Skeletal muscle cell (primary cell): ENCODE results near the gene CCNK.

Source experiments
- DNase-seq: peaks from one replicate; pipeline ENCODE4 v3.0.0-alpha.2; 2010; ENCODE audit warnings: low read depth
- H3K4me3 ChIP-seq: 2 replicates; pipeline ENCODE4 v1.5.1; 2011; ENCODE audit warnings: low read depth, mild to moderate bottlenecking, control low read depth, low read length, moderate library complexity

CCNK gene

DNA sequence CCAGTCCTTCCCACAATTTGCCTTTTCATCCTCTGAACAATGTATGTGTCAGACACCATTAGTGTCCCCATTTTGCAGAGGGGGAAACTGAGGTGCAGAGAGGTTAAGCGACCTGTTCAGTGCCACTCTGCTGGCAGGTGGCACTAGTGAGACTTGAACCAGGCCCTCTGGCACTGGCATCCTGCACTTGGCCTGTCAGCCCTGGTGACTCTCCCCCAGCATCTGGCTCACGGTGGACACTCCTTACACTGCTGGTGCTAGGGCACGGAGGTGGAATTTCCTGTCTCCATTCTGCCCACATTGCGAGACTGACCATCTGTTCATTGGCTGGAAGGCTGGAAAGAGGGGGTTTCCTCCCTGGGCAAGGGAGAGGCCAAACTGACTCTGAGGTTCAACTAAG lies 48.7 kb downstream of the CCNK start:
- no peak for DNase-seq
- no peak overlapping the region for H3K4me3 ChIP-seq

DNA sequence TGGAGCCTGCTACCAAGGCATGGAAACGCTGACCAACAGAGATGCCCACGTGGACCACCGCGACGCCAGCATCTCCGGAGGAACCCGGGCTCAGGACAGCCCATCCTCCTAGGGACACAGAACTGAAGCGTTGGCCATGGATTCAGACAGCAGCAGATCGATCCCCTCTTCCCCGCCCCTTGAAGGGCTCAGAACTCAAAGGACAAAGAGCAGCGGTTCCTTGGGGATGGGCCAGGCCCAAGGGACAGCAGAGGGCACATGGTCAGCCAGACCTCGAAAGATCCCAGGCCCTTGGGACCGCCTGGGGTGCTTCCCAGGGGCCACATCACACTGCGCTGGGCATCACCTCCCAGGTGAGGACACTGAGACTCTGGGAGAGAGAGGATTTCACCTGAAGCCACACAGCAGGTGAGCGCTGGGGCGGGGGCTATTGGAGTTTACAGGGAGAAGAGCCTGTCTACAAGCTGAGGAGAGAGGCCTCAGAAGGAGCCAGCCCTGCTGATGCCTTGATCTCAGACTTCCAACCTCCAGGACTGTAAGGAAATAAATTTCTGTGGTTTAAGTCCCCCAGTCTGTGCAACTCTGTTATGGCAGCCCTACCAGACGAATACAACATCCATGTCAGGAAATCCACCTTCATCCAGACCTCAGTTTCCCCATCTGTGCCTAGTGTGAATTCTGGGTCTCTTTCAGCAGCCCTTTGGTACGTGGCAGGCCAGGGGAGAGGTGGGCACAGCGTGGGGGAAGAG lies 49.4 kb downstream of the CCNK start:
- no peak overlapping the region for H3K4me3 ChIP-seq
- no peak for DNase-seq

DNA sequence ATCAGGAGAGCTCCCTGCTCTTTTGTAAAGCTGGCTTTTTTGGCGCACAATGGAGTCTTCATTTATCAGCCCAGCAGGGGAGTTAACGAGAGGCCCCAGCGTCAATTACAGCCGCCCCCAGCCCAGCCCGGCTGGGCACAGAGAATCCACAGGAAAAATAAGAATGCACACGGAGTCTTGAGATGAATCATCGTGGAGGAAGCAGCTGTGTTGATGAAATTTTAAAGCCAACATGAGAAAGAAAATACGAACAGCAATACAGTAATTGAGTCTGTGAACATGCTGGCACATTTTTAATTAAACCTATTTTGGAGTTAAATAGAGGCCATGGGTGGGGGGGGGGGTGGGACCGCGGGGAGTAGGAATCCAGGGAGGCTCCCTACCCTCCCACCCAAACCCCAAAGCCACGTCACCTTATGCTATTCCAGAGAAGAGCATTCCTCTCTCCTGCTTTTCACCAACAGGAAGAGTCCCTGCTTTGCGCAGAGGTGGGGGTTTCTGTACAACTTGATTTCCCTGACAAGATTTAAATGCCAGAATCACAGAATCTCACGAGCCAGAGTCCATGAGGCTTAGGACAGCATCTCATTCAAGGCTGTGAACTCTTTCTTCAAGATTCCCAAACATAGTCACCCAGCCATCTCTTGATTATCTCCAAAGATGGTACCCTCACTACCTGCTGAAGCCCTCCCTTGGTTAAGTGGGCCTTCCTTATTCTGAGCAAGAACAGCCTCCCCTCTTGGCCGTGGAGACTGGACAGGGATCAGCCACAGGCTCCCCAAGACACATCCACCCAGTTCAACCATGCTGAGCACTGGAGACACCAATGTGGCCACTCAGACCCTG lies 50.3 kb downstream of the CCNK start:
- DNase-seq = no peak

DNA sequence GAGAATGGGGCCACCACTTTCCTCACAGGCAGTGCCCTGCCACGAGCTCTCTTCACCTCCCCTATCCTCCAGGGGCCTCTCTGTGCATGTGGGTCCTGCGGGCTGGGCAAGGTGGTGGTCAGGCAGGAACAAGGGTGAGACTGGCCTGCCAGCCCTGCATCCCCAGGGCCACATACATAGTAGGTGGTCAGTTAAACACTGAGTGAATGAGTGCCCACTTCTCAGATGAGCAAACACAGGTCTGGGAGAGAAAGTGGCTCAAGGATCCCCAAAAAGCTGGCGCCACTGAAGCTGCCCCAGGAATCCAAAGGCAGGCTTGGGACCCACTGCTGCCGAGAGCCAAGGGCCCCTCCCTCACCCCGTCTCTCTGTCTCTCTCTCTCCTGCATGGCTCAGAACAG lies 51.1 kb downstream of the CCNK start:
- no peak for DNase-seq

More for the DNA sequence above, 50.3 kb downstream of the CCNK start:
- no peak overlapping the region for H3K4me3 ChIP-seq

DNA sequence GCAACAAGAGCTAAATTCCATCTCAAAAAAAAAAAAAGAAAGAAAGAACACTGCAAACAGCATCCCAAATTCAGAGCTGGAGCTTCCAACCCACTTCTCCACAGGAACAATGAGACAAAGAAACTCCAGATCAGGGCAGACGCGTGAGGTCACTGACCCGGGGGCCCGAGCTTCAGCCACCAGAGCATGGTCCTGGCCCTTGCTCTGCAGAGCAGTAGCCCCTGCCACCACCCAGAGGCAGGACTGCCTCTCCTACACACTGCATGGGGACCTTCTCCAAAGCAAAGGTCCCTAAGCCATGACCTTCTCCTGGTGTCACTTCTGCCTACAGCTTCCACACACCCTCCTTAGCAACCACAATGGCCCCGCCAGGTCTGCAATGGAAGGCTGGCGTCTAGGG lies 53.1 kb downstream of the CCNK start:
- no peak overlapping the region for H3K4me3 ChIP-seq
- DNase-seq = no peak

More for the DNA sequence above, 51.1 kb downstream of the CCNK start:
- no peak overlapping the region for H3K4me3 ChIP-seq

DNA sequence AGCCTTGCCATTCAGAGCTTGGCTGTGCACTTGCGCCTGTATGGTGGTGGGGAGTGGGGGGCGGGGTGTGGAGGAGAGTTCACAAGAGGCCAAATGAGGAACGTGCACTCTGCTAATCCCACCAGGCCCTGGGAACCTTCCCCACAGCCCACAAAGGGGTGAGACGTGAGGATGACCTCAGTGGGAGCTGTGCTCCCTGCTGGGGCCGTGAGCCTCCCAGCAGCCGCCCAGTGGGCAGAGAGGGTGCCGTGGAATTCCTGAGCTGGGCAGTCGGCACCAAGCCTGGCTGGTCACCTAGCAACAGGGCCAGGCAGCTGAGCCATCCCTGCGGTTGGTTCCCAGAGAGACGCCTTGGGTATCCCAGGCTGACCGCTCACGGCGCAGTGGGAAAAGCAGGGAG lies 53.7 kb downstream of the CCNK start:
- DNase-seq = no peak
- H3K4me3 ChIP-seq = no peak overlapping the region

DNA sequence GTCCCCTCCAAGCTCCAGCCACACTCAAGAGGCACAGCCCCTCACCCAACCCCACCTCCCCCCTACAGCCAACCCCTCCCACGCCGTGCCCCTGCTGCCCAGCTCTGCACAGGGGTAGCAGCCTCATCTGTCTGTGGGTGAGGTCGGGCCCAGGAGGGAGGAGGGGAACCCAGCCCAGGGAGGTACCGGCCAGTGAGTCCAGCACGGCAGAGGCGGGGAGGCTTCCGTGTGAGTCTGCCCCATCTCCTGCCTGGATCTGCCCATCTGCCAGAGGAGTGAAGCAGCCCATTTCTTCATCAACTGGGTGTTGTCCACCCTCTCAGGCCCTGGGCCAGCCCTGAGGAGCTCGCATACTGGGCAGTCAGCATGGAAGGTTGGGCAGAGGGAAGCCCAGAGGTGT lies 54.2 kb downstream of the CCNK start:
- no peak overlapping the region for H3K4me3 ChIP-seq
- DNase-seq = no peak

DNA sequence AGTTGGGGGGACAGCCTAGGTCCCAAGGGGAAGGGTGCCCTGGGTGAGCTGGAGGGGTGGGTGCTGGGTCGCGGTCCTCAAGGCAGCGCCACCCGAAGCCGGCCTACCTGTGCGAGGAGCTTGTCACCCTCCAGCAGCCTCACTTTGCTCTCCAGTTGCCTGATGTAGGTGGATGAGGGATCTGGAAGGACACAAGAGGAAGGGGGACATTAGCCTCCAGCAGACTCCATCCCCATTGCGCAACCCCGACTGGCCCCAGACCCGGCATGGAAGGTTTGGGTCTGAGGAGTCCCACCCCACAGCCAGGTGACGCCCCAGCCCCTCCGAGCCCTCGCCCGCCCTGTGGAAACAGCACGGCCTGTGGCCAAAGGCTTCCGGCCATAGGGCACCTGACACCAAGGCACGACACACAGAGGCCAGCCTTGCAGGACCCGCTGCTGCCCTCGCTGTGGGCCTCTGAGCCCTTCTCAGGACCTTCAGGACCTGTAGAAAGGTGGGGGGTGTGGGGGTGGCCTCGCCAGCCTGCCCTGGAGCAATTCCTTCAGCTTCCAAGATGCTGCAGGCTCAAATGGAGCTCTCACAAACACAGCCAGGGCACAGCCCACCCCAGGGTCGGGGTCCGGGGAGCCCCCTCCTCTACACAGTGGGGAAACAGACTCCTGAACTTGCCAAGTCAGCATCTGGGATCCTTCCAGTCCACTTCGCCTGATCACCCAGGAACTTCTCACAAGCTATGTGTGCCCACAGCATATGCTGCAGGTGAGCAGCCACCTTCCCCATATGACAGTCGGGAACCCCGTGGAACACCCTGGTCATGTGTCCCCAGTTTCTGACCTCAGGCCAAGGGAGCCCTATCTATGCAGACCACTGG lies 54.9 kb downstream of the CCNK start:
- H3K4me3 ChIP-seq = no peak overlapping the region
- DNase-seq = no peak

DNA sequence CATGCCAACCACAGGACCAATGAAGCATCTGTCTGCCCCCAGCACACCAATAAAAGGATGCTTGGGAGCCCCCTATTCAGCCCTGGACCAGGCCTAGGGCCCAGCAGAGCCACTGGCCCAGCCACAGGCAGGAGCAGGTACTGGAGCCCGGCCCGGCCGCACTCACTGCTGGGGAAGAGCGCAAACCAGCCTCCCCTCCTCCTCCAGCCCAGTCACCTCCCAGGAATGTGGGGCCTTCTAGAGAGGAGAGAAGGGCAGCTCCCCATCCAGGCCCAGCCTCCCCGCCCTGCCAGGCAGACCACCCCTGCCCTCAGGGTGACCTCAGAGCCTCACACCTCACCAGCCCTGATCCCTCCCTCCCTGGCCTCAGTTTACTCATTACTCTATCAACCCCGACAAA lies 56.2 kb downstream of the CCNK start:
- H3K4me3 ChIP-seq = no peak overlapping the region
- no peak for DNase-seq

DNA sequence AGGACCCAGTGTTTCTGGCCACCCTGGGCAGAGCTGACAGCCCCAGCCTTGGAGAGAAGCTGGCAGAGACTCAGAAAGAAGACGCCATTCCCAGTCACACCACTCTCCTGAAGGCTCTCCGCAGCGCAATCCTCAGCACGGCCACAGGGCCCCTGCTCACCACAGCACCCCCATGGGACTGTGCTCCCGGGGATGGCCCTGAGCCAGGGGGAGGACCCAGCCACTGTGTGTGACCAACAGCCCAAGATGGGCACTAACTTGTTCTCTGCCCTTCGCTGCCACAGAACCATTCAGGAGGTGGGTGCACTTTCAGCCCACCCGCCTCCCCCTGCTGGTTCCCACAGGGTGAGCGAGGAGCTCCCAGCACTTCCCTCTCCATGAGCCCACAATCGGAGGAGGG lies 57.1 kb downstream of the CCNK start:
- DNase-seq = no peak
- H3K4me3 ChIP-seq = no peak overlapping the region

DNA sequence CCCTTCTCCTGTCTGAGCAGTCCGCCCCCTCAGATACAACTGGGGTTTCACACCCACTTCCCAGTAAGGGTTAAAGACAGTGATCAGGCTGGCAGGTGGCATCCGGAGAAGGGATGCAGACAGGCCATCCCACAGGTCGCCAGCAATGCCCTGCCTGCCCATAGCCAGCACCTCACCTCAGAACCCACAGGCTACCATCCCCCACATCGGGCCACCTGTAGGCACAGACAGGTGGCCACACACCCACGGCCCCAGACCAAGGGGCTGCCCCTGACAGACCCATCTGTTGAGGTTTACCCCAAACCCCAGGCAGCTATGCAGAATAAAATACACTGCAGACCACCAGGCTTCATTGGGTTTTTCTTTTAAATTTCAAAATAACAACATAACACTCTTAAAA lies 57.5 kb downstream of the CCNK start:
- no peak overlapping the region for H3K4me3 ChIP-seq
- DNase-seq = no peak

DNA sequence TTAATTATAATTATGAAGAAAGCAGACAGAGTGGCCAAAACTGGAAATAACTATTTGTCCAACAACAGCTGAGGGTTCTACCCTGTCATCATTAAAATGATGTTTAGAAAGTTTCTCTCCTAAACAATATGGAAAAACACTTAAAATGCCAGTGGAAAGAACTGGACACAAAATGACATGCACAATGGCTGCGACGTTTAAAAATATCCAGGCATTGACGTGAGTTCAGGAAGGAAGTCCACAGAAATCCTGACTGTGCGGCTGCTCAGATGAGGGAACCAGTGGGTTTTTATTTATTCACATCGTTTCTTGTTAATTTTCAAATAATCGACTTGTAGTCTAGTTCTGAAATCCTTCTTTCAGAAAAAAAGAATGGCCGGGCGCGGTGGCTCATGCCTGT lies 58.3 kb downstream of the CCNK start:
- no peak overlapping the region for H3K4me3 ChIP-seq
- DNase-seq = no peak

DNA sequence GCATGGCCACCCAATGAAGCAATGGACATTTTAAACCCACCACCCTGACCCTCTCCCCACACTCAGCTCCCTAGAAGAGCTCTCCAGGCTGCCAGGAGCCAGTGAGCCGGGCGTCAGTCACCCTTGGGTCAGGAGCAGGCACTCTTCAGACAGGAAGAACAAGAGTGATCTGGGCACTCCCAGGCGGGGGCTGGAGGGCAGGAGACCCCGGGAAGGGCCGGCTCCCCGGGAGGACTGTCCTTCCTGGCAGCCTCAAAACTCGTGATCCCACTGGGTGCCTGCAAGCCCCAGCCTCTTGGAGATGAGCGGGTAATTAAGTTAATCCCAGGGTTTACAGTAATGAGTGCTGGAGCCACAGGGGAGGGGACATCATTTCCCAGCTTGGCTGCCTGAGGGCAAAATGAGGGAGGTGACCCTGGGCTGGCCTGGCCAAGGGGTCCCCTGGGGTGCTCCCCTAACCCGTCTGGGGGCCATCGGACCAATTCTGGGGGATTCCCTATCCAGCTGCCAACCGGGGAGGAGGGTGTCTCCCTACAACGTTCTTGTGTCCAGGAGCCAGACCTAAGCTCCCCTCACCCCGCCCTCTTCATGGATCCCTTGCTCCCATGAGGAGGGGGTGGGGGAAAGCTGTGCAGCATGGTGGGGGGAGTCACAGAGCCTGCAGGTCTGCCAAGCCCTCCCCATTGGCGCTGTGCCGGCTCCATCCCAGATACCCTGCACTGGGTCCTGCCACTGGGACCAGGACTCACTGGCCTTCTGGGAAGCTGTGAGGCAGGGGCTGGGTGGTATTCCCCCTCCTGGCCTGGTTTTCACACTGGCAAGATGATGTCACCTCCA lies 59.2 kb downstream of the CCNK start:
- DNase-seq = no peak
- H3K4me3 ChIP-seq = no peak overlapping the region

DNA sequence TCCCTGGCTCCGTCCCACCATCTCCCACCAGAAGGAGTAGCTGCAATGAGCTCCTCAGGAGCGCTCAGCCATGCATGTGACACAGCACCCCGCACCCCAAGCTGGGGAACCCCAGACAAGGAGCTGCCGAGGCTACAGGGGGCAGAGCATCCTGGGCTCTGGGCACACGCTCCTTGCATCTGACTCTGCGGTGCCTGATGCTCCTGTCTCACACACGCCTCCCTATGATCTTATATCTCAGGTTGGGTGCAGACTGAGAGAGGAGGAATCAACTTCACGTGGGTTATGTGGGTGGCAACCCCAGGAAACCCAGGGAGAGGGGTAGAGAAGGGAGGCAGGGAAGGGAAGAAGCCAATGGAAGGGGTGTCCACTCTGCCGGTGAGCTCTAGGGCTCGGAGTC lies 60.0 kb downstream of the CCNK start:
- H3K4me3 ChIP-seq = no peak overlapping the region
- DNase-seq = no peak

DNA sequence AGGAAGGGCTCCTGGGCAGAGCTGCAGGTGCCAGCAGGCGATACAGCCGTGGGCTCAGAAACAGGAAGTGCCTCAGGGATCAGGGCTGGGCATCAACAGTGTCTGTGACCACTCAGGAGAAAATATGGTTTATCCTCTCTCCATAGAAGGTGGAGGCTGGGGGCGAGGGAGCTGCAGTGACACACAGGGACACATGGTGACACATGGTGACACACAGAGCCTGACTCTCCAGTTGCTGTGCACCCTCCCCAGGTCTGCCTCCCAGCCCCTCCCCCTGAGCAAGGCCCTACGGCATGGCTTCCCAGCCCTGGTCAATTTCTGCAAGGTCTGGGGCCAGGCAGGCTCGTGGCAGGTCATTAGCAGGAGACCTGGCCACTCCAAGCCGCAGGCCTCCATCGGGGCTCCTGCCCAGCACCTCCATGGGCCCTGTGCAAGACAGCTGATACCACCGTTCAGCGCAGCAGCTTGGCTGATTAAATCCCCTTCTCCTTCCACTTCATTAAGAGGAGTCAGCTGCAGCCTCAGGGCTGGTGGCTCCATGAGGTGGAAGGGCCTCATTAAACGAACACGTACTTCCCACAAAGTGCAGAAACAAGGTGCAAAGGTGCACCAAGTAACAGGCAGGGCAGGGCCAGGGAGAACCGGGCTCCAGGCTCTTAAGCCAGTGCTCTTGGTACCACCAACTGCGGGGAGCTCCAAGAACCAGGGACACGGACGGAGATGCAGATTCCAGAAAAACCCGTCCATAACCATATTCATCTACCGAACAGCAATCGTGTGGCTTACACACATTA lies 60.7 kb downstream of the CCNK start:
- no peak for DNase-seq
- H3K4me3 ChIP-seq = no peak overlapping the region

DNA sequence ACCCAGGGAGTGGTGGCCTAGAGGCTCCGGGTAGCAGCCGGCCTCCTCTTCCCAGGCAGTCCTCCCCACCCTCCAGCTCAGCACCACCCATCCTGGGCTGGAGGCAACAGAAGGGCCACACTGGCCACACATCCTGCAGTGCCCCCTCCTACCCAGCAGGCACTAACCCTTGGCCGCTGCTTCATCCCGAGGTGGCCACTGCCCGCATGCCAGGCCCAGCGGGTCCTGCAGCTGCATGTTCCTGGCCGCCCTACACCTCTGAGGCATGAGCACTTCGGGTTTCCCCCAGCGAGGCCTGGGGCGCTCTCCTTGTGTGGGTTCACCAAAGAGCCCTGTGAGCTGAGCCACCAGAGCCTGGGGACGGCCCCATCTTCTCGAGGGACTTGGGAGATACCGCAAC lies 61.4 kb downstream of the CCNK start:
- no peak for DNase-seq
- no peak overlapping the region for H3K4me3 ChIP-seq

DNA sequence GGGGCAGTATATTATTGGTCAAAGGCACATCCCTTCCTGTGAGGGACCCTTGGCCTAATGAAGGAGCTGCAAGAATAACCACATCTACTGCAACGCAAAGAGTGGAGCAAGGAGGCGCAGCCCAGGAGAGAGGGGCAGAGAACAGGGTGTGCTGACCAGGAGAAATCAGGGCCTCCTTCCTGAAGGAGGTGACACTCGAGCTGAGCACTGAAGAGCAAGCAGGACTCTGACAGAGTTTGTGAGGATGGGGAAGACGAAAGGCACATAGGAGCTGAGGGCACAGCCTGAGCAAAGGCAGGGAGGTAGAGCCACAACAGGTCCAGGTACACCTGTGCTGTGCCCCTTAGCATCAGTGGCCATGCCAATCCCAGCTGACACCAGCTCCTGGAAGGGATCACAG lies 62.2 kb downstream of the CCNK start:
- no peak for DNase-seq

DNA sequence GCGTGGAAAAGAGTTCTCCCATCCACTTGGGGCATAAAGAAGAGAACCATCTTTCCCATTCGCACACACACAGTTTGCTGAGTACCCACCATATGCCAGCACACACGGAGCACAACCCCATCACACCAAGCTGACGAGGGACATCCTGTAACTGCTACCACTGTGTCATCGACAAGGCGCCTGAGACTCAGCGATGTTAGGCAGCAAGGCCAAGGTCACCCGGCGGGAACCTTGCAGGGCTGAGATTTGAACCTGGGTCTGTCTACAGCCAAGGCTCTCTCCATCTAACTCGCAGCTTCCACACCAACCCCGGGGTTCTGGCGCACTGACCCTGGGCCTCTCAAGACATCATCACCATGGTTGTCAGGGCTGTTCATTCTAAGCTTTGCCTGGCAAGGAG lies 62.8 kb downstream of the CCNK start:
- no peak overlapping the region for H3K4me3 ChIP-seq
- no peak for DNase-seq

More for the DNA sequence above, 62.2 kb downstream of the CCNK start:
- H3K4me3 ChIP-seq = no peak overlapping the region
